SK-N-SH (cell line): ENCODE measurements around the gene SETD4. TPM values are rescaled to one million over a fixed set of nuclear protein-coding genes. Genes with fewer than 3 reads are reported as not detected.

Experiments used
- CTCF ChIA-PET: fragments of 300-600, 350-600 bp; formaldehyde crosslinking; extraction: SDS; loops from one replicate; lab custom pipeline; 2021; lab: Yijun Ruan, JAX
- POLR2A ChIA-PET: fragments of 350-600 bp; sonication (Branson Sonifier 250); formaldehyde crosslinking; extraction: SDS; loops from one replicate; lab custom pipeline; 2020; ENCODE audit warnings: antibody characterized with exemption, inconsistent platforms; lab: Yijun Ruan, JAX
- DNase-seq: peaks from one replicate; pipeline ENCODE4 v3.0.0; 2012
- H2AFZ ChIP-seq: fragments of 200-600 bp; sonication (generic); 2 replicates; pipeline ENCODE4 v1.8.1; 2016; ENCODE audit warnings: antibody characterized with exemption, mild to moderate bottlenecking, low read depth
- H3F3A ChIP-seq: fragments of 200-600 bp; sonication (generic); replicated peaks from 2 replicates; pipeline ENCODE3; 2016; ENCODE audit warnings: antibody characterized with exemption, mild to moderate bottlenecking; ENCODE audit not compliant: insufficient read depth
- H3K27ac ChIP-seq, 2 experiments: fragments of 200-500 bp in 1 of 2; fragments of 200-600 bp in 1 of 2; sonication (Bioruptor generic) in 1 of 2; sonication (generic), shearing (Covaris generic) in 1 of 2; 2 replicates each; pipeline versions ENCODE4 v1.5.1 to v1.6.1; 2014 to 2016; ENCODE audit warnings: low read depth in 2 of 2, inconsistent platforms in 1 of 2, low read length in 1 of 2, mild to moderate bottlenecking in 1 of 2, mixed read lengths in 1 of 2
- H3K27me3 ChIP-seq: fragments of 200-600 bp; sonication (generic), shearing (Covaris generic); 2 replicates; pipeline ENCODE4 v1.6.1; 2016; ENCODE audit warnings: mixed run types; ENCODE audit not compliant: insufficient read depth
- H3K36me3 ChIP-seq, 2 experiments: fragments of 200-500 bp in 1 of 2; fragments of 200-600 bp in 1 of 2; sonication (Bioruptor generic) in 1 of 2; sonication (generic) in 1 of 2; replicated peaks in 1 of 2; 2 replicates each; pipeline versions ENCODE3 to v1.5.1; 2014 to 2016; ENCODE audit warnings: low read length in 1 of 2, mild to moderate bottlenecking in 1 of 2; ENCODE audit not compliant: insufficient read depth in 2 of 2, control insufficient read depth in 1 of 2
- H3K4me1 ChIP-seq, 2 experiments: fragments of 200-500 bp in 1 of 2; fragments of 200-600 bp in 1 of 2; sonication (Bioruptor generic) in 1 of 2; sonication (generic), shearing (Covaris generic) in 1 of 2; 2 replicates each; pipeline versions ENCODE4 v1.5.1 to v1.6.1; 2014 to 2016; ENCODE audit warnings: low read depth in 1 of 2, low read length in 1 of 2, mixed run types in 1 of 2; ENCODE audit not compliant: insufficient read depth in 2 of 2, control insufficient read depth in 1 of 2
- H3K4me2 ChIP-seq: fragments of 200-600 bp; sonication (generic), shearing (Covaris generic); 2 replicates; pipeline ENCODE4 v1.6.1; 2017; ENCODE audit warnings: mixed run types
- H3K4me3 ChIP-seq, 2 experiments: fragments of 200-500 bp in 1 of 2; fragments of 200-600 bp in 1 of 2; sonication (Bioruptor generic) in 1 of 2; sonication (generic), shearing (Covaris generic) in 1 of 2; 2 replicates each; pipeline versions ENCODE4 v1.5.1 to v1.8.1; 2014 to 2016; ENCODE audit warnings: low read depth in 2 of 2, inconsistent platforms in 1 of 2, low read length in 1 of 2, mild to moderate bottlenecking in 1 of 2, mixed read lengths in 1 of 2, moderate library complexity in 1 of 2
- H3K79me2 ChIP-seq: fragments of 200-600 bp; sonication (generic); 2 replicates; pipeline ENCODE4 v1.8.1; 2017; ENCODE audit warnings: mild to moderate bottlenecking; ENCODE audit not compliant: insufficient read depth
- H3K9ac ChIP-seq: fragments of 200-600 bp; sonication (generic); 2 replicates; pipeline ENCODE4 v1.6.1; 2017; ENCODE audit warnings: mixed run types
- H3K9me2 ChIP-seq: fragments of 200-600 bp; sonication (generic); 2 replicates; pipeline ENCODE4 v1.6.1; 2017; ENCODE audit warnings: mixed run types
- H3K9me3 ChIP-seq: fragments of 200-600 bp; sonication (generic); 2 replicates; pipeline ENCODE4 v1.6.1; 2017; ENCODE audit warnings: mixed run types, mild to moderate bottlenecking, moderate library complexity
- H4K20me1 ChIP-seq: fragments of 200-600 bp; sonication (generic); 2 replicates; pipeline ENCODE4 v1.6.1; 2017; ENCODE audit warnings: mild to moderate bottlenecking, mixed run types; ENCODE audit not compliant: insufficient read depth
- CTCF ChIP-seq: fragments of 200-600 bp; sonication (generic); IDR thresholded peaks from 2 replicates; pipeline ENCODE4 v1.6.1; 2017; ENCODE audit warnings: antibody characterized with exemption, mild to moderate bottlenecking, moderate library complexity
- EP300 ChIP-seq, 2 experiments: IDR thresholded peaks; 2 replicates each; pipeline versions ENCODE4 v1.4.0 to v1.6.1; 2012; ENCODE audit warnings: borderline replicate concordance in 1 of 2, low read depth in 1 of 2, low read length in 1 of 2
- FOXJ3 ChIP-seq: sonication (generic); formaldehyde crosslinking; IDR thresholded peaks from 2 replicates; pipeline ENCODE4 v1.5.1; 2020; ENCODE audit warnings: mild to moderate bottlenecking, missing genetic modification reagents
- MXI1 ChIP-seq: IDR thresholded peaks from 2 replicates; pipeline ENCODE4 v1.6.1; 2012; ENCODE audit warnings: mild to moderate bottlenecking, low read depth, low read length, improper control_type of control experiment
- NRF1 ChIP-seq: IDR thresholded peaks from 2 replicates; pipeline ENCODE4 v1.6.1; 2012; ENCODE audit warnings: low read depth, mild to moderate bottlenecking, low read length
- PBX3 ChIP-seq: IDR thresholded peaks from 2 replicates; pipeline ENCODE4; 2012
- POLR2AphosphoS5 ChIP-seq: IDR thresholded peaks from 2 replicates; pipeline ENCODE4 v1.6.1; 2012; ENCODE audit warnings: low read depth, low read length
- RAD21 ChIP-seq: IDR thresholded peaks from 2 replicates; pipeline ENCODE4 v1.6.1; 2012; ENCODE audit warnings: mild to moderate bottlenecking, low read length
- TAF1 ChIP-seq: IDR thresholded peaks from 2 replicates; pipeline ENCODE4 v1.6.1; 2012; ENCODE audit warnings: low read depth, mild to moderate bottlenecking, low read length, moderate library complexity, borderline replicate concordance
- TCF12 ChIP-seq: IDR thresholded peaks from 2 replicates; pipeline ENCODE4 v1.4.0; 2012
- USF1 ChIP-seq: IDR thresholded peaks from 2 replicates; pipeline ENCODE4 v1.4.0; 2012; ENCODE audit warnings: low read depth, borderline replicate concordance
- YY1 ChIP-seq: IDR thresholded peaks from 2 replicates; pipeline ENCODE4 v1.4.0; 2012; ENCODE audit warnings: low read depth, mild to moderate bottlenecking
- WGBS: methylation state at CpG from one replicate; pipeline ENCODE4 v1.1.6; 2017; ENCODE audit warnings: low lambda C conversion rate; 5-methylcytosine and 5-hydroxymethylcytosine counted together
- polyA plus RNA-seq, 3 experiments: library from polyadenylated mRNA; depleted of rRNA; stranded (reverse); fragments of >200 nt; gene quantifications; 2 replicates each; pipeline ENCODE4 v1.2.3, GENCODE V29; 2012

Gene SETD4
- polyA plus RNA-seq, 1 of the 3 experiments (the other 2 are of a cell fraction): 15.9 TPM

GRCh38 chr21:36082237-36082664 is 21.9 kb upstream of the SETD4 start:
- no peaks in the 10 kb centered on the region for H3K4me1 ChIP-seq
- no peak overlapping the region for H3K4me3 ChIP-seq
- 67% methylated on average over 3 of the region's 3 CpGs for WGBS
- no peaks in the 10 kb centered on the region for H3K27me3 ChIP-seq
- H3K9ac ChIP-seq: no peak overlapping the region
- ChIA-PET CTCF (interaction anchor here (1.4 to 3.4 kb wide), 2 partner anchors 10 to 30 kb away, joined by 4 to 9 read pairs; no protein-coding TSS in a partner anchor), POLR2A (no interaction called here)
- H3K79me2 ChIP-seq: no peaks in the 10 kb centered on the region
- no peak overlapping the region for H3K27ac ChIP-seq
- DNase-seq: no peak
- H3K9me3 ChIP-seq: no peaks in the 10 kb centered on the region
- no peaks in the 10 kb centered on the region for H4K20me1 ChIP-seq
- no peak overlapping the region for H2AFZ ChIP-seq
- H3K4me2 ChIP-seq: no peak overlapping the region
- no peaks in the 10 kb centered on the region for H3K9me2 ChIP-seq
- TF ChIP-seq MXI1: no peak
- no peak for TF ChIP-seq EP300 (IDR thresholded peaks at IDR 0.05; ENCODE audit: borderline replicate concordance in 1 of 2, low read depth in 1 of 2, low read length in 1 of 2)
- no peak for TF ChIP-seq FOXJ3 (CRISPR knock-in tag)
- TF ChIP-seq YY1: no peak
- no peak for TF ChIP-seq RAD21
- no peak for TF ChIP-seq POLR2AphosphoS5
- no peaks in the 10 kb centered on the region for H3K36me3 ChIP-seq
- H3F3A ChIP-seq: no peaks in the 10 kb centered on the region

- Histone ChIP-seq H4K20me1 (no peaks in the 10 kb centered on the region), H3K4me3 (no peak overlapping the region), H3K27me3 (no peaks in the 10 kb centered on the region), H3K9me3 (no peaks in the 10 kb centered on the region), H3K4me2 (no peak overlapping the region), H3K9me2 (no peaks in the 10 kb centered on the region), H3K36me3 (no peaks in the 10 kb centered on the region), H3K9ac (no peak overlapping the region), H3K79me2 (no peaks in the 10 kb centered on the region), H2AFZ (no peak overlapping the region), H3K4me1 (no peaks in the 10 kb centered on the region), H3F3A (no peaks in the 10 kb centered on the region), H3K27ac (no peak overlapping the region)
- TF ChIP-seq PBX3 (no peak), TAF1 (no peak), TCF12 (no peak), FOXJ3 (CRISPR knock-in tag) (no peak), USF1 (no peak), CTCF (no peak), NRF1 (no peak), MXI1 (no peak)
- CTCF ChIA-PET: interaction anchor here (1.4 kb wide), 1 partner anchor 45 kb away, joined by 3 read pairs; no protein-coding TSS in a partner anchor
- POLR2A ChIA-PET: no interaction called here
- WGBS: 100% methylated on average over 1 of the region's 1 CpG
- no peak for DNase-seq
Observed at GRCh38 chr21:36080386-36080785, 20.1 kb upstream of the SETD4 start.
